ENCODE data around the gene PLN. TPM values are rescaled to one million over a fixed set of nuclear protein-coding genes. Genes with fewer than 3 reads are reported as not detected.

The PLN gene
- total RNA-seq, 1 donor from 2014 or later = not detected

DNA sequence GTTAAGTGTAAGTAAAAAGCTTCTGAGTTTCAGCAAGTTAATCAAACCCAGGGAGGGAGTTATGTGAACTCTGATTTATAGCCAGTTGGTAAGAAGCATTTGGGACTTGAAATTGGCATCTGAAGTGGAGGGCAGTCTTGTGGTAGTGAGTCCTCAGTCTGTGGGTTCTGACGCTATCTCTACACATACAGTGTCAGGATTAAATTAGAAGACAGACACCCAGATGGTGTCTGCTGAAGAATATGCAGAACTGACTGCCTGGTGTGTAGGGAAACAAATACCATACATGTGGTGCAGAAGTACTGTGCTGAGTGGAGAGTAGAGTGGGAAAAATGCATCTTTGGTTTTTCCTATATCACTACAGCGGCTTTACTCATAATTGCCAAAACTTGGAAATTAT is 43.5 kb upstream of the PLN start:
- no peaks in the 10 kb centered on the region for H3K27me3 Mint-ChIP-seq (ENCODE audit: low read depth)
- H3K27ac Mint-ChIP-seq (ENCODE audit: unreplicated experiment) = no peak overlapping the region
- H3K4me1 Mint-ChIP-seq (ENCODE audit: low read depth) = peaks cover 13% of the 10 kb centered on the region
- H3K4me3 Mint-ChIP-seq (ENCODE audit: unreplicated experiment) = no peak overlapping the region
- no peak for DNase-seq (ENCODE audit: low spot score)
- peaks cover 3% of the 10 kb centered on the region for H3K9me3 Mint-ChIP-seq (ENCODE audit: low read depth)
- TF ChIP-seq, protein P1, sequence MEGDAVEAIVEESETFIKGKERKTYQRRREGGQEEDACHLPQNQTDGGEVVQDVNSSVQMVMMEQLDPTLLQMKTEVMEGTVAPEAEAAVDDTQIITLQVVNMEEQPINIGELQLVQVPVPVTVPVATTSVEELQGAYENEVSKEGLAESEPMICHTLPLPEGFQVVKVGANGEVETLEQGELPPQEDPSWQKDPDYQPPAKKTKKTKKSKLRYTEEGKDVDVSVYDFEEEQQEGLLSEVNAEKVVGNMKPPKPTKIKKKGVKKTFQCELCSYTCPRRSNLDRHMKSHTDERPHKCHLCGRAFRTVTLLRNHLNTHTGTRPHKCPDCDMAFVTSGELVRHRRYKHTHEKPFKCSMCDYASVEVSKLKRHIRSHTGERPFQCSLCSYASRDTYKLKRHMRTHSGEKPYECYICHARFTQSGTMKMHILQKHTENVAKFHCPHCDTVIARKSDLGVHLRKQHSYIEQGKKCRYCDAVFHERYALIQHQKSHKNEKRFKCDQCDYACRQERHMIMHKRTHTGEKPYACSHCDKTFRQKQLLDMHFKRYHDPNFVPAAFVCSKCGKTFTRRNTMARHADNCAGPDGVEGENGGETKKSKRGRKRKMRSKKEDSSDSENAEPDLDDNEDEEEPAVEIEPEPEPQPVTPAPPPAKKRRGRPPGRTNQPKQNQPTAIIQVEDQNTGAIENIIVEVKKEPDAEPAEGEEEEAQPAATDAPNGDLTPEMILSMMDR (IDR thresholded peaks at IDR 0.05) = no peak
- H3K36me3 Mint-ChIP-seq (ENCODE audit: low read depth) = peaks cover 12% of the 10 kb centered on the region

DNA sequence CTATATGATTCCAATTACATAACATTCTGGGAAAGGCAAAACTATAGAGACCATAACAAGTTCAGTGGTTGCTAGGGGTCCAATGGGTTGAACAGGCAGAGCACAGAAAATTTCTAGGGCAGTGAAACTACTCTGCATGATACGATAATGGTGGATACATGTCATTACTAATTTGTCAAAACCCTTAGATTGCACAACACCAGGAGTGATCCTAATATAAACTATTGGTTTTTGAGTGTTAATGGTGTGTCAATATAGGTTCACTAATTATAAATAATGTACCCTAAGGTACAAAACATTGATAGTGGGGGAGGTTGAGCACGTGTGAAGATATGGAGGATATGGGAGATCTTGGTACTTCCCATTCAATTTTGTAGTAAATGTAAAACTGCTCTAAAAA is 42.4 kb upstream of the PLN start:
- no peak overlapping the region for H3K4me3 Mint-ChIP-seq (ENCODE audit: unreplicated experiment)
- H3K27me3 Mint-ChIP-seq (ENCODE audit: low read depth) = no peaks in the 10 kb centered on the region
- peaks cover 3% of the 10 kb centered on the region for H3K9me3 Mint-ChIP-seq (ENCODE audit: low read depth)
- no peak for DNase-seq (ENCODE audit: low spot score)
- peaks cover 10% of the 10 kb centered on the region for H3K36me3 Mint-ChIP-seq (ENCODE audit: low read depth)
- no peak overlapping the region for H3K27ac Mint-ChIP-seq (ENCODE audit: unreplicated experiment)
- TF ChIP-seq, protein P1 (IDR thresholded peaks at IDR 0.05) = no peak
- peaks cover 13% of the 10 kb centered on the region for H3K4me1 Mint-ChIP-seq (ENCODE audit: low read depth)

DNA sequence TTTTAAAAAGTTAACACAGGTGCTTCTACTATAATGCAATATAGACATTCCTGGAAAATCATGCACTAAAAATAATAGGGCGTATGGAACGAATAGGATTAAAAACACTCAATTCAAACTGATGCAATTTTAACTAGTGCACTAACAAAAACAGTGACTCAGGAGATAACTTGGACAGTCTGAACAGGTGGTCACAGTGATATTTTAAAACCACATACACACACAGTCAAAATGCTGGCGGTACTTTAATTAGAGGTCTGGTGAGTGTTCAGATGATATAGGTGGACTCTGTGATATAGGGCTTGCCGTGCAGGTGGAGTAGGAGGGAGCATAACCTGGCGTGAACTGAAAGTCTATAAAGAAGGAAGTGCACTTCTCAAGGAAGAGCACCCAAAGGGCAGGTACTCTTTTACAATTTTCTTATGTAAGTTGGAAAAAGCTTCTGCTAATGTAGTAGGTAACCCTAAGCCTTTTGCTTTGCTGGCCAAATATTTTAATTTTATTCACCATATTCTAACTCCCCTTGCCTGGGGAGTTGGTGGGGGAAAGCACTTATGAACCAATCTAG is 41.9 kb upstream of the PLN start:
- no peaks in the 10 kb centered on the region for H3K27me3 Mint-ChIP-seq (ENCODE audit: low read depth)
- peaks cover 3% of the 10 kb centered on the region for H3K9me3 Mint-ChIP-seq (ENCODE audit: low read depth)
- peaks cover 13% of the 10 kb centered on the region for H3K4me1 Mint-ChIP-seq (ENCODE audit: low read depth)
- no peak overlapping the region for H3K27ac Mint-ChIP-seq (ENCODE audit: unreplicated experiment)
- peaks cover 10% of the 10 kb centered on the region for H3K36me3 Mint-ChIP-seq (ENCODE audit: low read depth)
- TF ChIP-seq, protein P1 (IDR thresholded peaks at IDR 0.05) = no peak
- DNase-seq (ENCODE audit: low spot score) = no peak
- H3K4me3 Mint-ChIP-seq (ENCODE audit: unreplicated experiment) = no peak overlapping the region

- H3K9me3 Mint-ChIP-seq (ENCODE audit: low read depth) = peaks cover 3% of the 10 kb centered on the region
- no peak overlapping the region for H3K4me3 Mint-ChIP-seq (ENCODE audit: unreplicated experiment)
- H3K36me3 Mint-ChIP-seq (ENCODE audit: low read depth) = peaks cover 3% of the 10 kb centered on the region
- TF ChIP-seq, protein P1 (IDR thresholded peaks at IDR 0.05) = no peak
- no peak for DNase-seq (ENCODE audit: low spot score)
- H3K4me1 Mint-ChIP-seq (ENCODE audit: low read depth) = peaks cover 9% of the 10 kb centered on the region
- H3K27me3 Mint-ChIP-seq (ENCODE audit: low read depth) = no peaks in the 10 kb centered on the region
- no peak overlapping the region for H3K27ac Mint-ChIP-seq (ENCODE audit: unreplicated experiment)
Observed at GRCh38 chr6:118507636-118508035, 40.5 kb upstream of the PLN start.

GRCh38 chr6:118509009-118509617 is 39.0 kb upstream of the PLN start:
- peaks cover 2% of the 10 kb centered on the region for H3K36me3 Mint-ChIP-seq (ENCODE audit: low read depth)
- no peak overlapping the region for H3K4me3 Mint-ChIP-seq (ENCODE audit: unreplicated experiment)
- no peak for DNase-seq (ENCODE audit: low spot score)

More at GRCh38 chr6:118509009-118509617, 39.0 kb upstream of the PLN start:
- peaks cover 4% of the 10 kb centered on the region for H3K9me3 Mint-ChIP-seq (ENCODE audit: low read depth)
- TF ChIP-seq, protein P1 (IDR thresholded peaks at IDR 0.05) = peak; percentile 97
- H3K27me3 Mint-ChIP-seq (ENCODE audit: low read depth) = no peaks in the 10 kb centered on the region
- H3K4me1 Mint-ChIP-seq (ENCODE audit: low read depth) = peaks cover 9% of the 10 kb centered on the region
- H3K27ac Mint-ChIP-seq (ENCODE audit: unreplicated experiment) = no peak overlapping the region

Data from chondrocyte (in vitro differentiated cells).